Neural progenitor cell (in vitro differentiated cells): ENCODE measurements around the gene RAD17. TPM values are rescaled to one million over a fixed set of nuclear protein-coding genes. Genes with fewer than 3 reads are reported as not detected.

ENCODE experiments used
- DNase-seq: peaks from one replicate; pipeline ENCODE4 v3.0.0-alpha.2; 2016; ENCODE audit warnings: low spot score
- H2AFZ ChIP-seq: fragments of 200-600 bp; sonication (generic); replicated peaks from 2 replicates; pipeline ENCODE4 v1.6.1; 2016; ENCODE audit warnings: antibody characterized with exemption
- H3F3A ChIP-seq: fragments of 200-600 bp; sonication (generic); 2 replicates; pipeline ENCODE4 v1.6.1; 2016; ENCODE audit warnings: antibody characterized with exemption, low read depth
- H3K27ac ChIP-seq: fragments of 200-600 bp; sonication (generic); 2 replicates; pipeline ENCODE4 v1.5.1; 2016; ENCODE audit warnings: mild to moderate bottlenecking
- H3K27me3 ChIP-seq: fragments of 200-600 bp; sonication (generic); 2 replicates; pipeline ENCODE4 v1.6.1; 2016; ENCODE audit warnings: mild to moderate bottlenecking, moderate library complexity
- H3K36me3 ChIP-seq: fragments of 200-600 bp; sonication (generic); 2 replicates; pipeline ENCODE4 v1.5.1; 2016
- H3K4me1 ChIP-seq: fragments of 200-600 bp; sonication (generic); 2 replicates; pipeline ENCODE4 v1.6.1; 2016; ENCODE audit warnings: mixed run types
- H3K4me2 ChIP-seq: fragments of 200-600 bp; sonication (generic); 2 replicates; pipeline ENCODE4 v1.6.1; 2016
- H3K4me3 ChIP-seq: fragments of 200-600 bp; sonication (generic); 2 replicates; pipeline ENCODE4 v1.5.1; 2016
- H3K79me2 ChIP-seq: fragments of 200-600 bp; sonication (generic); 2 replicates; pipeline ENCODE4 v1.6.1; 2016; ENCODE audit warnings: low read depth
- H3K9ac ChIP-seq: fragments of 200-600 bp; sonication (generic); 2 replicates; pipeline ENCODE4 v1.6.1; 2016
- H3K9me3 ChIP-seq: fragments of 200-600 bp; sonication (generic); 2 replicates; pipeline ENCODE4 v1.5.1; 2016; ENCODE audit warnings: low read depth
- H4K20me1 ChIP-seq: fragments of 200-600 bp; sonication (generic); 2 replicates; pipeline ENCODE4 v1.6.1; 2016; ENCODE audit warnings: low read depth
- H3K27ac Mint-ChIP-seq: 3 replicates; pipeline ENCODE4 v1.8.0; 2021; ENCODE audit warnings: mixed read lengths
- H3K27me3 Mint-ChIP-seq: 2 replicates; pipeline ENCODE4 v1.8.0; 2022; ENCODE audit warnings: low read depth, mild to moderate bottlenecking, inconsistent platforms, moderate library complexity, mixed read lengths; ENCODE audit not compliant: insufficient read depth
- H3K36me3 Mint-ChIP-seq: 3 replicates; pipeline ENCODE4 v1.8.0; 2021; ENCODE audit warnings: mixed read lengths
- H3K4me1 Mint-ChIP-seq: 3 replicates; pipeline ENCODE4 v1.8.0; 2021; ENCODE audit warnings: mixed read lengths
- H3K4me3 Mint-ChIP-seq: 3 replicates; pipeline ENCODE4 v1.8.0; 2021; ENCODE audit warnings: mild to moderate bottlenecking, moderate library complexity, mixed read lengths
- H3K9me3 Mint-ChIP-seq: 3 replicates; pipeline ENCODE4 v1.8.0; 2020; ENCODE audit warnings: mixed read lengths
- EZH2 ChIP-seq: fragments of 200-600 bp; sonication (generic); IDR thresholded peaks from 2 replicates; pipeline ENCODE4 v1.6.1; 2017; ENCODE audit warnings: antibody characterized with exemption, mild to moderate bottlenecking, moderate library complexity
- EZH2phosphoT487 ChIP-seq: fragments of 200-600 bp; sonication (generic); IDR thresholded peaks from 2 replicates; pipeline ENCODE4 v1.6.1; 2017; ENCODE audit warnings: antibody characterized with exemption
- total RNA-seq: library from RNA; depleted of rRNA; stranded (reverse); fragments of >200 nt; gene quantifications from 2 replicates; pipeline ENCODE4 v1.2.3, GENCODE V29; 2015; ENCODE audit warnings: low replicate concordance
- TF ChIP-seq, protein P1 (sequence below): fragments of 200-600 bp; sonication (generic); IDR thresholded peaks from 2 replicates; pipeline ENCODE4 v1.5.1; 2017; ENCODE audit warnings: antibody characterized with exemption, mild to moderate bottlenecking

RAD17 gene
- total RNA-seq, 1 donor from 2014 or later = 51.6 TPM

DNA sequence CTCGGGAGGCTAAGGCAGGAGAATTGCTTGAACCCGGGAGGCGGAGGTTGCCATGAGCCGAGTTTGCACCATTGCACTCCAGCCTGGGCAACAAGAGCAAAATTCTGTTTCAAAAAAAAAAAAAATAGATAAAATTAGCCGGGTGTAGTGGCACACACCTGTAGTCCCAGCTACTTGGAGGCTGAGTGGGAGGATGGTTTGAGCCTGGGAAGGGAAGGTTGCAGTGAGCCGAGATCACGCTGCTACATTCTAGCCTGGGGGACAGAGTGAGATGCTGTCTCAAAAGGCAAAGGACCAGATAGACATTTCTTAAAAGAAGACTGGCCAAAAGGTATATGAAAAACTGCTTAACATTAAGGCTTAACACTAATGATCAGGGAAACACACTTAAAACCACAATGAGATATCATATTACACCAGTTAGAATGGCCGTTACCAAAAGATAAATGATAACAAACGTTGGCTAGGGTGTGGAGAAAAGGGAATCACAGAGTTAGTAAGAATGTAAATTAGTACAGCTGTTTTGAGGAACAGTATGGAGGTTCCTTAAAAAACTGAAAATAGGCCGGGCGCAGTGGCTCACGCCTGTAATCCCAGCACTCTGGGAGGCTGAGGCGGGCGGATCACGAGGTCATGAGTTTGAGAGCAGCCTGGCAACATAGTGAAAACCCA lies 35.2 kb downstream of the RAD17 start:
- H2AFZ ChIP-seq = no peak overlapping the region
- no peak for DNase-seq
- no peaks in the 10 kb centered on the region for H3K27me3 ChIP-seq
- H3K4me2 ChIP-seq = no peak overlapping the region
- Mint-ChIP-seq H3K27ac (no peak overlapping the region), H3K9me3 (no peaks in the 10 kb centered on the region), H3K4me3 (no peak overlapping the region), H3K4me1 (no peaks in the 10 kb centered on the region), H3K36me3 (peaks cover 25% of the 10 kb centered on the region), H3K27me3 (no peaks in the 10 kb centered on the region)
- H3K27ac ChIP-seq = no peak overlapping the region
- no peak for TF ChIP-seq EZH2
- no peak for TF ChIP-seq EZH2phosphoT487
- TF ChIP-seq, protein P1, sequence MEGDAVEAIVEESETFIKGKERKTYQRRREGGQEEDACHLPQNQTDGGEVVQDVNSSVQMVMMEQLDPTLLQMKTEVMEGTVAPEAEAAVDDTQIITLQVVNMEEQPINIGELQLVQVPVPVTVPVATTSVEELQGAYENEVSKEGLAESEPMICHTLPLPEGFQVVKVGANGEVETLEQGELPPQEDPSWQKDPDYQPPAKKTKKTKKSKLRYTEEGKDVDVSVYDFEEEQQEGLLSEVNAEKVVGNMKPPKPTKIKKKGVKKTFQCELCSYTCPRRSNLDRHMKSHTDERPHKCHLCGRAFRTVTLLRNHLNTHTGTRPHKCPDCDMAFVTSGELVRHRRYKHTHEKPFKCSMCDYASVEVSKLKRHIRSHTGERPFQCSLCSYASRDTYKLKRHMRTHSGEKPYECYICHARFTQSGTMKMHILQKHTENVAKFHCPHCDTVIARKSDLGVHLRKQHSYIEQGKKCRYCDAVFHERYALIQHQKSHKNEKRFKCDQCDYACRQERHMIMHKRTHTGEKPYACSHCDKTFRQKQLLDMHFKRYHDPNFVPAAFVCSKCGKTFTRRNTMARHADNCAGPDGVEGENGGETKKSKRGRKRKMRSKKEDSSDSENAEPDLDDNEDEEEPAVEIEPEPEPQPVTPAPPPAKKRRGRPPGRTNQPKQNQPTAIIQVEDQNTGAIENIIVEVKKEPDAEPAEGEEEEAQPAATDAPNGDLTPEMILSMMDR = no peak
- no peaks in the 10 kb centered on the region for H4K20me1 ChIP-seq
- no peaks in the 10 kb centered on the region for H3K4me1 ChIP-seq
- H3K36me3 ChIP-seq = peaks cover 7% of the 10 kb centered on the region
- no peak overlapping the region for H3K9ac ChIP-seq
- no peak overlapping the region for H3K4me3 ChIP-seq
- H3K79me2 ChIP-seq = no peaks in the 10 kb centered on the region
- no peaks in the 10 kb centered on the region for H3K9me3 ChIP-seq
- no peaks in the 10 kb centered on the region for H3F3A ChIP-seq

DNA sequence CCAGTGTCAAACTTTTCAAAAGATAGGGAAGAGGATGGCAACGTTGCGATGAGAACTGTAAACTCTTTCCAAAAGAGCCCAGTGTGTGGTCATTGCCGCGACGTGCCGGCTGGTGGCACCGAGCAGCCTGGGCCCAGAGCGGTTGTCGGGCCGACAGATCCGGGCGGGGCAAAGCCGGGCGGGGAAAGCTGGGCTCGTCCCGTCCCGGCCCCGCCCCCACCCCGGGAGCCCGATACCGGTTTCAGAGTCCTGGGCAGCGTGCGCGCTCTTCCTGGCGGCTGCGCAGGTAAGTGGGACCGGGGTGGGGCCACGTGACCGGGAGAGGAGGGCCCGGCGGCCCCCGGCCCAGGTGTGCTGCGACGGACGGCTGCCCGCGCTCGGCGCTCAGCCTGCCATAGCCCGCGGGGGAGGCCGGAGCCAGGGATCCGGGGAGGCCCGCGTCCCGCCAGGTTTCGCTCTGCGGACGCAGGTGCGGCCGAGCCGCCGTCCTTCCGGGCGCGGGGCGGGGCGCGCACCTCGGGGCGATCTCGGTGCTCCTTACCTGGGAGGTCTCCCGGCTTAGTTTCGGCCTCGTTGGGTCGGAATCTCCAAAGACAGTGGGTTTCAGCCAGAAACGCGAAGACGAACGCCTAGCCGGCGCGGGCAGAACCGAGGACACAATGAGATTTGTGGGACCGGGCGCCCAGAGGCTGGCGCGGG lies 45.4 kb downstream of the RAD17 start, which contains the start of gene MARVELD2:
TSS of gene MARVELD2 (plus strand) at position 232 of the 699 bp plus-strand sequence. CDS start 4,270 bp downstream, outside the sequence.
- Mint-ChIP-seq H3K27ac (no peak within 1 kb of the TSS), H3K36me3 (peaks cover 31% of the 10 kb centered on the region), H3K27me3 (peaks cover 13% of the 10 kb centered on the region), H3K4me1 (peaks cover 5% of the 10 kb centered on the region), H3K4me3 (peak within 1 kb of the TSS; percentile 79), H3K9me3 (no peaks in the 10 kb centered on the region)
- H3K9ac ChIP-seq = no peak within 1 kb of the TSS
- no peaks in the 10 kb centered on the region for H3K9me3 ChIP-seq
- no peak within 1 kb of the TSS for H3K27ac ChIP-seq
- peak within 1 kb of the TSS; percentile 90 for H3K4me2 ChIP-seq
- no peaks in the 10 kb centered on the region for H3K79me2 ChIP-seq
- H3K4me3 ChIP-seq = peak within 1 kb of the TSS; percentile 86
- DNase-seq = peak; percentile 90
- peak within 1 kb of the TSS; percentile 89 for H2AFZ ChIP-seq
- H3K4me1 ChIP-seq = peaks cover 8% of the 10 kb centered on the region
- H3F3A ChIP-seq = peaks cover 19% of the 10 kb centered on the region
- peaks cover 7% of the 10 kb centered on the region for H4K20me1 ChIP-seq
- H3K36me3 ChIP-seq = peaks cover 5% of the 10 kb centered on the region
- peak; percentile 20 for TF ChIP-seq EZH2
- TF ChIP-seq, protein P1 = peak; percentile 45
- TF ChIP-seq EZH2phosphoT487 = no peak
- peaks cover 4% of the 10 kb centered on the region for H3K27me3 ChIP-seq

DNA sequence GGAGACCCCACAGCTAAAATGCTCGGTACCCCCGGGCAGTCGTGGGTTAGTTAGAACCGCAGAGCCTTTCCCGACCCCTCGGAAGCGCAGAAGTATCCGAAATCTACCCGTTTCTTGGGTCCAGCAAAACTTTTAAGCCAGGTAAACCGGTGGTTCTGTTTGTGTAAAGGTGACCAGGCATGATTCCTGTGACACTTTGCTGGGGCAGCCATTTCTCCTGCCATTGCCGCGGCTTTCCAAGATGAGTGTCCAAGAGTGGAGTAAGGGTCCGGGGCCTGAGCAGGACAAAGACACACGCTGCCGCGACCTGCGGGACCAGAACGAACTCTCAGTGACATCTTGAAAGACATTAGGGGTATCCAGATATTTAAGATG lies 46.0 kb downstream of the RAD17 start:
- peak overlapping the region; percentile 79 for H3K4me3 Mint-ChIP-seq
- peaks cover 1% of the 10 kb centered on the region for H3K36me3 ChIP-seq
- H3K9ac ChIP-seq = no peak overlapping the region
- H3K27ac Mint-ChIP-seq = no peak overlapping the region
- TF ChIP-seq, protein P1 = no peak
- TF ChIP-seq EZH2 = peak; percentile 50
- peaks cover 13% of the 10 kb centered on the region for H3K27me3 Mint-ChIP-seq
- peaks cover 28% of the 10 kb centered on the region for H3K36me3 Mint-ChIP-seq
- peak; percentile 34 for DNase-seq
- H3K27me3 ChIP-seq = peaks cover 4% of the 10 kb centered on the region
- peaks cover 8% of the 10 kb centered on the region for H3K4me1 ChIP-seq
- H3K4me1 Mint-ChIP-seq = peaks cover 5% of the 10 kb centered on the region
- no peaks in the 10 kb centered on the region for H3K9me3 ChIP-seq
- peak overlapping the region; percentile 89 for H2AFZ ChIP-seq
- H3K79me2 ChIP-seq = no peaks in the 10 kb centered on the region
- peaks cover 7% of the 10 kb centered on the region for H4K20me1 ChIP-seq
- no peak overlapping the region for H3K27ac ChIP-seq
- H3K4me2 ChIP-seq = peak overlapping the region; percentile 90
- H3K4me3 ChIP-seq = peak overlapping the region; percentile 86
- no peaks in the 10 kb centered on the region for H3K9me3 Mint-ChIP-seq
- H3F3A ChIP-seq = peaks cover 19% of the 10 kb centered on the region
